Ectodermal cell (in vitro differentiated cells): ENCODE measurements around the gene AUTS2.

Experiments used
- H3K27ac ChIP-seq: 2 replicates; pipeline ENCODE4 v1.7.0; 2013; ENCODE audit warnings: mild to moderate bottlenecking, low read depth, low read length; ENCODE audit not compliant: insufficient read depth, poor library complexity, severe bottlenecking
- H3K27me3 ChIP-seq: 2 replicates; pipeline ENCODE4 v1.7.0; 2013; ENCODE audit warnings: mild to moderate bottlenecking, low read length; ENCODE audit not compliant: insufficient read depth, control insufficient read depth, poor library complexity, severe bottlenecking
- H3K36me3 ChIP-seq: one replicate; pipeline ENCODE4 v1.7.0; 2013; ENCODE audit warnings: low read length; ENCODE audit not compliant: control insufficient read depth, insufficient read depth
- H3K4me1 ChIP-seq: one replicate; pipeline ENCODE4 v1.7.0; 2013; ENCODE audit warnings: low read length; ENCODE audit not compliant: control insufficient read depth, insufficient read depth
- H3K4me3 ChIP-seq: 2 replicates; pipeline ENCODE4 v1.7.0; 2013; ENCODE audit warnings: low read depth, low read length, control low read depth; ENCODE audit not compliant: insufficient read depth
- H3K9me3 ChIP-seq: 2 replicates; pipeline ENCODE4 v1.7.0; 2013; ENCODE audit warnings: mild to moderate bottlenecking, low read length, moderate library complexity; ENCODE audit not compliant: control insufficient read depth
- WGBS, 2 experiments: methylation state at CpG; one replicate each; pipeline ENCODE4 v1.1.7; 2013; ENCODE audit warnings: missing lambda C conversion rate in 2 of 2; 5-methylcytosine and 5-hydroxymethylcytosine counted together

Gene AUTS2

DNA sequence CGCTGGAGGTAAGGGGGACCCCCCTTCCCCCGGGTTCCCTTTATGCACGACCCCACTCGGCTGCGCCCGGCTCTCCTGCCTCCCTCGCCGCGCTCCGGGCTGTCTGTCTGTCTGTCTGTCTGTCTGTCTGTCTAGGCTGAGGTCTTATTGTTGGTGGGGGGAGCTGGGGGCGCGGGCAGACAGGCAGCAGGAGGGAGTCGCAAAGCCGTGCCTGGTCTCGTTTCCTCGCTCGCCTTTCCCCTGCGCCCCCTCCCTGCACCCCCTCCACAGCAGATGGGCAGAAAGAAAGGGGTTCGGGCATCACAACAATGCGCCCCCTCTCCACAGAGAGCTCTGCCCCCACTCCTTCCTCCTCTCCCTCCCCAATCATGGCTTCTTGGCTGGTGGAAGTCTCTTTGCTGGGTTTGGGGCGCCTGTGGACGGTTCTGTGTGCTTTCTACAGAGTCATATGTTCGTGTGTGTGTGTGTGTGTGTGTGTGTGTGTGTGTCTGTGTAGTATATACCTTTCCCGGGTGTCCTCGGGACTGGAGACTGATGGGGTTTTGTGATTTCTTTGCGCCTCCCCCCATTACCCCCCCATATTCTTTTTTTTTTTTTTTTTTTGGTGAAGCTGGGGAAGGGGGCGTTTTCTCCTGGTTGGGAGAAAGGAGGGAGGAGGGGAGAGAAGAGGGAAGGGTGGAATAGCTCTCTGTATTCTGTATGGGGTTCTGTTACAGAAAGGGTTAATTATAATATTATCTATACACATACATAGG, 1.9 kb downstream of the AUTS2 start:
- peaks cover 8% of the 10 kb centered on the region for H3K4me1 ChIP-seq
- peak overlapping the region; percentile 67 for H3K4me3 ChIP-seq
- WGBS, 2 experiments: 0% methylated on average over 22 to 23 of the region's 27 CpGs
- H3K27me3 ChIP-seq: peaks cover 81% of the 10 kb centered on the region
- H3K27ac ChIP-seq: no peak overlapping the region
- H3K36me3 ChIP-seq: no peaks in the 10 kb centered on the region
- H3K9me3 ChIP-seq: no peaks in the 10 kb centered on the region

DNA sequence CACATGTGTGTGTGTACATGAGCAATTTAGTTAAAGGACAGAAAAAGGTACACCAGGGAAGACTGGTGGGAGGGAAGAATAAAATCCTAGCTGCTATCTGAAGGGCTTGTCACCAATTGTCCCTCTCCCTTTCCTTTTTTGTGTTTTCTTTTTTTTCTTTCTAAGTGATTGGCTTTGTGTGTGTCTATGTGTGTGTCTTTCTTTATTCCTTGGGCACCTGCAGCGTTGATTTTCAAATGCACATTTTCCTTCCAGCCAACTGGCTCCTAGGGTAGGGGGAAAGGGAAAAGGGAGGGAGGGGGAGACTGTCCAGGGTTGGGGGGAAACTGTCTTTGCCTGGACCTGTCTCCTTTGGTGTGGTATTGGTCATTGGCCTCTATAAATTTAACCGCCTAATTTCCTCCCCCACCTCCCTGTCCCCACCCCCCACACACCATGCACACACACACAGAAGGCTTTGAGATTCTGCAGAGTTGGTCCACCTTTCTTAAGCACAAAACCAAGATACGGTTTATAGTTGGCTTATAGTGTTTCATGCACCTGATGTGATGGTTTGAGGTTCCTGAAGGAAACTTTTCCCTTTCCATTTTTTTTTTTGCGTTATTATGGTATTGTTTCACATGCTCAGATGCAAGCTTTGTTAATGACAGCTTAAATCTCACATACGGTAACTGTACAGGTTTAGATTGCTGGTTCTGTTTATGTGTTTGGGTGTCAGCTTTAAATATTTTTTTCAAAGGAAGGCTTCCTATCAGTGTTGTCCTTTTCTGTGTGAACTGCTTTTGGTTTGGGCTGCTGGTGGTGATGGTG, 2.6 kb downstream of the AUTS2 start:
- peaks cover 8% of the 10 kb centered on the region for H3K4me1 ChIP-seq
- H3K4me3 ChIP-seq: peak overlapping the region; percentile 67
- peaks cover 81% of the 10 kb centered on the region for H3K27me3 ChIP-seq
- no peak overlapping the region for H3K27ac ChIP-seq
- H3K36me3 ChIP-seq: no peaks in the 10 kb centered on the region
- WGBS, 2 experiments: 49 to 61% methylated on average over 4 to 5 of the region's 5 CpGs
- no peaks in the 10 kb centered on the region for H3K9me3 ChIP-seq

DNA sequence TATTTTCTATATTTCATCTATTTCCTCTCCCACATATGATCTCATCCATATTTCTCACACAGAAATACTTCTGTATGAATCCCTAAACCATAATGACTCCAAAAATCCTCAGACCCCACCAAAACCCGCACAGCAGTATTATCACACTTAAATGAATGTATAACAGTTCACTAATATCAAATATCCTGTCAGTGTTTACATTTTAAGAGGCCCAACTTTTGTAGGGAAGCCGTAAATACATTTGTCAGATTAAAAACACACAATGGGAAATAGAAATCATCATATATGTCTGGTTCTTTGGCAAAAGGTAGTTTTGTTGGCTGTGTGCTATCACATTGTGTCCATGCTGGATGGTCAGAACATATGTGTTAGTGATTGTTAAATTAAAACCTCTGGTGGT, 4.2 kb downstream of the AUTS2 start:
- 88 to 94% methylated on average over 2 of the region's 2 CpGs for WGBS, 2 experiments
- H3K27me3 ChIP-seq: peaks cover 81% of the 10 kb centered on the region

GRCh38 chr7:69603351-69603750, 5.1 kb downstream of the AUTS2 start:
- peaks cover 86% of the 10 kb centered on the region for H3K27me3 ChIP-seq
- no peaks in the 10 kb centered on the region for H3K36me3 ChIP-seq
- H3K9me3 ChIP-seq: no peaks in the 10 kb centered on the region
- no peak overlapping the region for H3K4me3 ChIP-seq
- 90 to 91% methylated on average over 3 of the region's 3 CpGs for WGBS, 2 experiments
- H3K27ac ChIP-seq: no peak overlapping the region
- peaks cover 8% of the 10 kb centered on the region for H3K4me1 ChIP-seq

More for the DNA sequence above, 4.2 kb downstream of the AUTS2 start:
- Histone ChIP-seq H3K4me3 (no peak overlapping the region), H3K36me3 (no peaks in the 10 kb centered on the region), H3K9me3 (no peaks in the 10 kb centered on the region), H3K4me1 (peaks cover 8% of the 10 kb centered on the region), H3K27ac (no peak overlapping the region)

DNA sequence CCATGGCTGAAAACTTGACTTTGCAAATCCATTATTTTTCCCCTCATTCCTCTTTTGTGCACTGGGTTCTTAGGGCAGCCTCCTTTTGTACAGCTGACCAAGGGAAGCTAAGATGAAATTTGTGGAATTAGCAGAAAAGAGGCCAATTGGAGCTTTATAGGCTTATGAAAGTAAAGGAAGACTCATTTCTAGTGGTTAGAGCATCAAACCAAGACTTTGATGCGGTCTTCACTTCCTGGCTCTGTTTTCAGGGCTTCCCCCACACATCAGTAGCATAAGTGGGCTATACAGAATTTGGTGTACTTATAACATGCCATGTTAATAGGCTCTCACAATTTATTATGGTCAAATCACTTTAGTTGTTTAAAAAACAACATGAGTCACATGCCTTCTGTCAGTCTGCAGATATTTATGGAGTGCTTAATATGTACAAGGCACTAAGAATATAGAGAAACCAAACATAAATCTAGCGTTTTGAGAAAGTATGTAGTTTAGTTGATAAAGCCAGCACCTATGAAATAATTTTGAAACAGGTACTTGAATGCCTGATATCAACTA, 5.7 kb downstream of the AUTS2 start:
- no peaks in the 10 kb centered on the region for H3K9me3 ChIP-seq
- peaks cover 93% of the 10 kb centered on the region for H3K27me3 ChIP-seq
- 86 to 91% methylated on average over 2 of the region's 2 CpGs for WGBS, 2 experiments
- no peak overlapping the region for H3K4me3 ChIP-seq
- no peak overlapping the region for H3K27ac ChIP-seq
- H3K4me1 ChIP-seq: peaks cover 8% of the 10 kb centered on the region
- H3K36me3 ChIP-seq: no peaks in the 10 kb centered on the region

DNA sequence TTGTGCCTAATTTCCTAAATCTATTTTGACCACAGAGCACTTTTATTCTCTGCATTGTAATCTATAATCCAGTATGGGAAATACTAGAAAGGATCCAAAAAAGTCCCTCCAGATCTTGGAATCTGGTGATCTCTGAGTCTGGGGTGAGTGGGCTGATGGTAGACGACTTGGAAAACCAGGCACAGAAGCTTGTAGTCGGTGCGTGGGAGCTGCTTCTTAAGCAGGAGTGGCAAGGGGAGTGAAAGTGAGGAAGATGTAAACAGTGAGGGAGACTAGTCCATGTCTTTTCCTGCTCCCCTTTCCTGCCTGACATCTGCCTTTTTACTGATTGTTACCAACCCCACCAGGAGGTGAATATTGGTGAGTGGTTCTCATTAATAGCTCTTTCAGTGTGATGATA, 6.8 kb downstream of the AUTS2 start:
- 25 to 28% methylated on average over 3 of the region's 3 CpGs for WGBS, 2 experiments
- peaks cover 8% of the 10 kb centered on the region for H3K4me1 ChIP-seq
- H3K9me3 ChIP-seq: no peaks in the 10 kb centered on the region
- no peaks in the 10 kb centered on the region for H3K36me3 ChIP-seq
- no peak overlapping the region for H3K4me3 ChIP-seq
- no peak overlapping the region for H3K27ac ChIP-seq
- H3K27me3 ChIP-seq: peaks cover 100% of the 10 kb centered on the region

- H3K4me3 ChIP-seq: no peak overlapping the region
- H3K27ac ChIP-seq: no peak overlapping the region
- H3K27me3 ChIP-seq: peaks cover 100% of the 10 kb centered on the region
- H3K9me3 ChIP-seq: no peaks in the 10 kb centered on the region
- no peaks in the 10 kb centered on the region for H3K36me3 ChIP-seq
- H3K4me1 ChIP-seq: peaks cover 8% of the 10 kb centered on the region
- 33 to 36% methylated on average over 2 of the region's 2 CpGs for WGBS, 2 experiments
Observed at GRCh38 chr7:69605546-69605945, 7.3 kb downstream of the AUTS2 start.

GRCh38 chr7:69608049-69608448, 9.8 kb downstream of the AUTS2 start:
- no peaks in the 10 kb centered on the region for H3K9me3 ChIP-seq
- no peaks in the 10 kb centered on the region for H3K36me3 ChIP-seq
- H3K27ac ChIP-seq: no peak overlapping the region
- peaks cover 100% of the 10 kb centered on the region for H3K27me3 ChIP-seq
- no peak overlapping the region for H3K4me3 ChIP-seq
- H3K4me1 ChIP-seq: peaks cover 2% of the 10 kb centered on the region
- 20 to 32% methylated on average over 3 to 4 of the region's 4 CpGs for whole genome bisulfite sequencing, 2 experiments

DNA sequence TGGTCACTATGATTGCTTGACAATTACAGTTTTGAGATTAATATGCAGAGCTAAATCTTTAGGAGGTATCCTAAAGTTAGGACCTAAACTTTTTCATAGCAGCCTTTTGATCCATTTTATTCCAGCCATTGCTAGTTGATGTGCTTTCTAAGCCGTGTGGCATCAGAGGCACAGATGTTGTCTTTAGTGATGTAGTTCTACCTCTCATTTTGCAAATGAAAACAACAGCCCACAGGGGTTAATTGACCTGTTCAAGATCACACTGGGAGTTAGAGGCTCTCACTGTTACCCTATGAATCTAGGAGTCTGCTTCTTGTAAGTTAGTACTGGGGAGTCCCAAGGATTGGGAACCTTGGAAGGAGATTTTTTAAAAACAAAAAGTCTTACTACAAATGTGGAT, 10.6 kb downstream of the AUTS2 start:
- 0% methylated on average over 1 of the region's 1 CpG for WGBS, 2 experiments
- peaks cover 100% of the 10 kb centered on the region for H3K27me3 ChIP-seq
- no peaks in the 10 kb centered on the region for H3K9me3 ChIP-seq
- no peak overlapping the region for H3K4me3 ChIP-seq
- H3K27ac ChIP-seq: no peak overlapping the region
- no peaks in the 10 kb centered on the region for H3K36me3 ChIP-seq
- peaks cover 3% of the 10 kb centered on the region for H3K4me1 ChIP-seq
